Erythroblast (primary cell): Measurements from ENCODE around the gene PCAT6.

Experiments
- GATA1 ChIP-seq: IDR thresholded peaks from 2 replicates; pipeline ENCODE4 v1.6.1; 2011; ENCODE audit warnings: low read depth, mild to moderate bottlenecking, control low read depth, low read length, moderate library complexity
- POLR2A ChIP-seq: IDR thresholded peaks from 2 replicates; pipeline ENCODE4 v1.6.1; 2011; ENCODE audit warnings: mild to moderate bottlenecking, low read length

GRCh38 chr1:202821467-202821866 lies 10.7 kb downstream of the PCAT6 start:
- no peak for TF ChIP-seq POLR2A
- TF ChIP-seq GATA1: no peak
